ENCODE results near the gene PDE4B.

The PDE4B gene

GRCh38 chr1:66275083-66275482 is 482.4 kb downstream of the PDE4B start:
- H3K9me3 ChIP-seq (ENCODE audit: control insufficient read depth, insufficient read depth, low read length): no peaks in the 10 kb centered on the region
- no peak overlapping the region for H3K4me3 ChIP-seq (ENCODE audit: low read length)
- no peaks in the 10 kb centered on the region for H3K27me3 ChIP-seq (ENCODE audit: control insufficient read depth, insufficient read depth, low read length)
- no peak for DNase-seq (ENCODE audit: low read depth, low spot score)
- no peaks in the 10 kb centered on the region for H3K36me3 ChIP-seq (ENCODE audit: control insufficient read depth, insufficient read depth, low read length)
- WGBS (ENCODE audit: insufficient coverage, insufficient read length): no CpG with 5 or more reads among the region's 1 CpG
- no peak overlapping the region for H3K27ac ChIP-seq (ENCODE audit: low read length)
- H3K4me1 ChIP-seq (ENCODE audit: control insufficient read depth, insufficient read depth, low read length): peaks cover 3% of the 10 kb centered on the region; the same call in 1 of the 2 replicates

DNA sequence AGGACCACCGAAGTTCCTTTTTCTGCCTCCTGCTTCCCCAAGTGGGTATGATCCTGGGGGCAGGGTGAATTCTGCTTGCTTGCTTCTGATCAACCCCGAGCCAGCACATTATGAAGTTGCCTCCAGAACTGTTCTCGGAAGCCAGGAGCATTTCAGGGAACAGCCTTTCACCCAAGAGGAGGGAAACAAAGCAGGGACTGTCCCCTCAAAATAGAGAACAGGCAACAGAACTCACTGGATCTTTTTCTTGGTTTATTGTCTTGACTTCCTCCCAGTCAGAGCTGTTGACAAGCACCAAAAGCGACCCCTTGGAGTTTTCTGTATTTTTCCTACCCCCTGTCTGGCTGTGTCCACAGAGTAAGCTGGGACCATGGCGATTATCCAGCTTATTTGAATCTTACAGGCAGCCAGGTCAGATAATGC is 482.9 kb downstream of the PDE4B start:
- no CpG with 5 or more reads among the region's 5 CpGs for WGBS (ENCODE audit: insufficient coverage, insufficient read length)
- Histone ChIP-seq H3K9me3 (ENCODE audit: control insufficient read depth, insufficient read depth, low read length) (no peaks in the 10 kb centered on the region), H3K27me3 (ENCODE audit: control insufficient read depth, insufficient read depth, low read length) (no peaks in the 10 kb centered on the region), H3K4me1 (ENCODE audit: control insufficient read depth, insufficient read depth, low read length) (peaks cover 3% of the 10 kb centered on the region; the same call in 1 of the 2 replicates), H3K4me3 (ENCODE audit: low read length) (no peak overlapping the region), H3K27ac (ENCODE audit: low read length) (no peak overlapping the region), H3K36me3 (ENCODE audit: control insufficient read depth, insufficient read depth, low read length) (no peaks in the 10 kb centered on the region)
- DNase-seq (ENCODE audit: low read depth, low spot score): no peak

- no peaks in the 10 kb centered on the region for H3K36me3 ChIP-seq (ENCODE audit: control insufficient read depth, insufficient read depth, low read length)
- no peak overlapping the region for H3K27ac ChIP-seq (ENCODE audit: low read length)
- DNase-seq (ENCODE audit: low read depth, low spot score): no peak
- WGBS (ENCODE audit: insufficient coverage, insufficient read length): no CpG with 5 or more reads among the region's 3 CpGs
- no peaks in the 10 kb centered on the region for H3K9me3 ChIP-seq (ENCODE audit: control insufficient read depth, insufficient read depth, low read length)
- H3K4me3 ChIP-seq (ENCODE audit: low read length): no peak overlapping the region
- H3K27me3 ChIP-seq (ENCODE audit: control insufficient read depth, insufficient read depth, low read length): no peaks in the 10 kb centered on the region
- peaks cover 3% of the 10 kb centered on the region; the same call in 1 of the 2 replicates for H3K4me1 ChIP-seq (ENCODE audit: control insufficient read depth, insufficient read depth, low read length)
Observed at GRCh38 chr1:66276218-66276617, 483.5 kb downstream of the PDE4B start.

DNA sequence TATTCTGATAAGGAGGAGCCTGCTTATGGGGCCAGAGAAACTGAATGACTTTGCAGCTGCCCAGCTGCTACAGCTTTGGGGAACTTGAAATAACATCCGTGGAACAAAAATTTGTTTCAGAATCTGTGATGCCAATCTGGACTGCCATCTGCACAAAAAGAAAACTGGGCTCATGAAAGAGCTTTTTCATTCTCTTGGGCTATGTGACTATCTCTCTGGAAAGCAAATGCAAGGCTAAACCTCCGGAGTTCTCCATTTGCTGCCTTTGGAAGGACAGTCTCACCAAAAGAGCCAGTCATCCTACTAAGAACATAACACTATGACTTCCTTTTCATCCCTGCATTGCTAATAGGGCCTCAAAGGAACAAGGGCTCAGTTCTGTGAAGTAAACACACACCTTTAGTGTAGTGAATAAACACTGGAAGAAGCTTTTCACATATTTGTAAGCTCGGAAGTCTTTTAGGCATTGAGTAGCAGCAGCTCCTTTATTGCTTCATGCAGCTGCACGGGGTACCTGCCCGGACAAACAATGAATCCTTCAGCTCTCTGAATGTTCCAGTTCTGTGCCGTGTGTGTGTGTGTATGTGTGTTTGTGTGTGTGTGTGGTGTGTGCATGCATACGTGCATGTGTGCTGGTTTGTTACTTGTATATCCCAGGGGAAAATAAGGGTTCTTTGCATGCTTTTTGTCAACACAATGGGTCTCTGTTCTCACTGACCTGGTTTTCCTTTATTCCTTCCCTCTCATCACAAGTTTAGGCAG is 485.7 kb downstream of the PDE4B start:
- Histone ChIP-seq H3K27me3 (ENCODE audit: control insufficient read depth, insufficient read depth, low read length) (no peaks in the 10 kb centered on the region), H3K4me3 (ENCODE audit: low read length) (no peak overlapping the region), H3K9me3 (ENCODE audit: control insufficient read depth, insufficient read depth, low read length) (no peaks in the 10 kb centered on the region), H3K4me1 (ENCODE audit: control insufficient read depth, insufficient read depth, low read length) (no peaks in the 10 kb centered on the region), H3K36me3 (ENCODE audit: control insufficient read depth, insufficient read depth, low read length) (no peaks in the 10 kb centered on the region), H3K27ac (ENCODE audit: low read length) (no peak overlapping the region)
- WGBS (ENCODE audit: insufficient coverage, insufficient read length): no CpG with 5 or more reads among the region's 7 CpGs
- DNase-seq (ENCODE audit: low read depth, low spot score): no peak

- Histone ChIP-seq H3K27me3 (ENCODE audit: control insufficient read depth, insufficient read depth, low read length) (no peaks in the 10 kb centered on the region), H3K4me1 (ENCODE audit: control insufficient read depth, insufficient read depth, low read length) (no peaks in the 10 kb centered on the region), H3K36me3 (ENCODE audit: control insufficient read depth, insufficient read depth, low read length) (no peaks in the 10 kb centered on the region), H3K9me3 (ENCODE audit: control insufficient read depth, insufficient read depth, low read length) (no peaks in the 10 kb centered on the region), H3K27ac (ENCODE audit: low read length) (no peak overlapping the region), H3K4me3 (ENCODE audit: low read length) (no peak overlapping the region)
- no CpG with 5 or more reads among the region's 3 CpGs for WGBS (ENCODE audit: insufficient coverage, insufficient read length)
- no peak for DNase-seq (ENCODE audit: low read depth, low spot score)
Observed at GRCh38 chr1:66281808-66282207, 489.1 kb downstream of the PDE4B start.

DNA sequence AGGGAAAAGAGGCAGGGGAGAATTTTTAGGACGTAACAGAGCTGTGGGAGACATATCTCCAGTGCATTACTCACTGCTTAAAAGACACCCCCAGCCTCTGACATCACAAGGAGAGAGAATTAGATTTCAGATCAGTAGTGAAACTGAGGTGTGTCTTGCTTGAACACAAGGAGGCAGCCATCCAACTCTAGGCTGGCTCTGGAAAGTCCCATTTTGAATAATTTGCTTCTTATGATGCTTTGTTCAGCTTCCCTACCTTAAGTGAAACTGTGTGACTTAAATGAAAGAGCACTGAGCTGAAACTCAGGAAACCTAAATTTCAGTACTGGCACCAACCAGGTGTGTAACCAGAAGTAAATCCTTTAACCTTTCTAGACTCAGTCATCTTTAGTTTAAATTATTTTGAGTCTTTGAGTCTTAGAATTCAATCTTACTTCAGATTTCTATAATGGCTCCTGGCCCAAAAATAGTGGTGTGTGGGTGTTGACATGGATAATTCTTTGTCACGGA is 489.7 kb downstream of the PDE4B start:
- no peak overlapping the region for H3K4me3 ChIP-seq (ENCODE audit: low read length)
- H3K27me3 ChIP-seq (ENCODE audit: control insufficient read depth, insufficient read depth, low read length): no peaks in the 10 kb centered on the region
- no peaks in the 10 kb centered on the region for H3K36me3 ChIP-seq (ENCODE audit: control insufficient read depth, insufficient read depth, low read length)
- H3K27ac ChIP-seq (ENCODE audit: low read length): no peak overlapping the region
- WGBS (ENCODE audit: insufficient coverage, insufficient read length): no CpG with 5 or more reads among the region's 2 CpGs
- no peaks in the 10 kb centered on the region for H3K9me3 ChIP-seq (ENCODE audit: control insufficient read depth, insufficient read depth, low read length)
- no peaks in the 10 kb centered on the region for H3K4me1 ChIP-seq (ENCODE audit: control insufficient read depth, insufficient read depth, low read length)
- no peak for DNase-seq (ENCODE audit: low read depth, low spot score)

GRCh38 chr1:66282891-66283621 is 490.4 kb downstream of the PDE4B start:
- Histone ChIP-seq H3K4me1 (ENCODE audit: control insufficient read depth, insufficient read depth, low read length) (no peaks in the 10 kb centered on the region), H3K36me3 (ENCODE audit: control insufficient read depth, insufficient read depth, low read length) (no peaks in the 10 kb centered on the region), H3K9me3 (ENCODE audit: control insufficient read depth, insufficient read depth, low read length) (no peaks in the 10 kb centered on the region), H3K27me3 (ENCODE audit: control insufficient read depth, insufficient read depth, low read length) (no peaks in the 10 kb centered on the region), H3K27ac (ENCODE audit: low read length) (no peak overlapping the region), H3K4me3 (ENCODE audit: low read length) (no peak overlapping the region)
- WGBS (ENCODE audit: insufficient coverage, insufficient read length): no CpG with 5 or more reads among the region's 3 CpGs
- DNase-seq (ENCODE audit: low read depth, low spot score): no peak

- no peak for DNase-seq (ENCODE audit: low read depth, low spot score)
- no peaks in the 10 kb centered on the region for H3K4me1 ChIP-seq (ENCODE audit: control insufficient read depth, insufficient read depth, low read length)
- no CpG with 5 or more reads among the region's 2 CpGs for WGBS (ENCODE audit: insufficient coverage, insufficient read length)
- no peaks in the 10 kb centered on the region for H3K36me3 ChIP-seq (ENCODE audit: control insufficient read depth, insufficient read depth, low read length)
- no peaks in the 10 kb centered on the region for H3K27me3 ChIP-seq (ENCODE audit: control insufficient read depth, insufficient read depth, low read length)
- no peaks in the 10 kb centered on the region for H3K9me3 ChIP-seq (ENCODE audit: control insufficient read depth, insufficient read depth, low read length)
- no peak overlapping the region for H3K27ac ChIP-seq (ENCODE audit: low read length)
- H3K4me3 ChIP-seq (ENCODE audit: low read length): no peak overlapping the region
Observed at GRCh38 chr1:66283622-66284041, 490.9 kb downstream of the PDE4B start.

- H3K4me1 ChIP-seq (ENCODE audit: control insufficient read depth, insufficient read depth, low read length): no peaks in the 10 kb centered on the region
- no CpG with 5 or more reads among the region's 2 CpGs for WGBS (ENCODE audit: insufficient coverage, insufficient read length)
- H3K4me3 ChIP-seq (ENCODE audit: low read length): no peak overlapping the region
- H3K9me3 ChIP-seq (ENCODE audit: control insufficient read depth, insufficient read depth, low read length): no peaks in the 10 kb centered on the region
- no peaks in the 10 kb centered on the region for H3K36me3 ChIP-seq (ENCODE audit: control insufficient read depth, insufficient read depth, low read length)
- H3K27ac ChIP-seq (ENCODE audit: low read length): no peak overlapping the region
- no peaks in the 10 kb centered on the region for H3K27me3 ChIP-seq (ENCODE audit: control insufficient read depth, insufficient read depth, low read length)
- no peak for DNase-seq (ENCODE audit: low read depth, low spot score)
Observed at GRCh38 chr1:66284746-66285145, 492.1 kb downstream of the PDE4B start.

DNA sequence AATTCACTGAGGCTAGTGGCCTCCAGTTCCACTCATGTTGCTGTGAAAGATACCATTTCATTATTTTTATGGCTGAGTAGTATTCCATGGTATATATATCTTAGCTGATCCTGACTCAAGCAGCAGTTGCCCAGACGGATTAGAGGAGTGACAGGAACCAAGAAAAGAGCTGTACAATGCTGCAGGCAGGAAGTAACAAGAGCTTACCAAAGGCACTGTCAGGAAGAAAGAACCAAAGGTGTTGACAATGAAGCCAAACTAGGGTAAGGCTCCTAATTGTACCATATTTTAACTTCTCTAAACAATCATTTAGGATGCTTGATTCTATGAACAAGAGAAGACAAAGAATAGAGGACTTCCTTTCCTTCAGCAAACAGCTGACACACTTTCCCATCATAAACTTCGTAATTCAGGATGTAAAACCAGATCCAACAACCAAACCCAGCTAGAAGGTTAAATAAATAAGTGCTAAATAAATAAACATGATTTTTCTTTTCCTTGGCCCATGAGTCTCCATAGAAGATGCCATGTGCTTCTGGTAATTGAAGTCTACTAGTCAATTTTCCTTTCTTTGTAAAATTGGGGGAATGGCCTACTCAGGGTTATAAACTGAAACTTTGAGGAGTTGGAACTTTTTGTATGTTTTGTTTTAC is 493.0 kb downstream of the PDE4B start:
- no peaks in the 10 kb centered on the region for H3K27me3 ChIP-seq (ENCODE audit: control insufficient read depth, insufficient read depth, low read length)
- no peak overlapping the region for H3K27ac ChIP-seq (ENCODE audit: low read length)
- H3K9me3 ChIP-seq (ENCODE audit: control insufficient read depth, insufficient read depth, low read length): no peaks in the 10 kb centered on the region
- H3K4me3 ChIP-seq (ENCODE audit: low read length): no peak overlapping the region
- H3K4me1 ChIP-seq (ENCODE audit: control insufficient read depth, insufficient read depth, low read length): no peaks in the 10 kb centered on the region
- H3K36me3 ChIP-seq (ENCODE audit: control insufficient read depth, insufficient read depth, low read length): no peaks in the 10 kb centered on the region
- DNase-seq (ENCODE audit: low read depth, low spot score): no peak
- no CpG with 5 or more reads among the region's 2 CpGs for WGBS (ENCODE audit: insufficient coverage, insufficient read length)
